Endometrial microvascular endothelial cells (primary cell): Measurements from ENCODE around the gene TBL2. TPM values are rescaled to one million over a fixed set of nuclear protein-coding genes. Genes with fewer than 3 reads are reported as not detected.
"Not testable (repeated sequence)": the region's sequence is repeated elsewhere in the genome, so short reads cannot be mapped to it uniquely, and the experiment has no call there.

ENCODE experiments used
- in situ Hi-C: cut with HindIII; loops from 2 replicates; pipeline ENCODE4 v1.10.0; 2017; ENCODE audit warnings: low sequenced_read_pairs, low pct_unique_long_range_greater_than_20kb; ENCODE audit errors: inconsistent ontology term
- total RNA-seq: library from RNA; depleted of rRNA; stranded (reverse); fragments of >200 nt; gene quantifications from one replicate; pipeline ENCODE4 v1.2.3, GENCODE V29; 2015; ENCODE audit errors: inconsistent ontology term

Gene TBL2
- total RNA-seq, 1 donor from 2014 or later = 77.2 TPM

DNA sequence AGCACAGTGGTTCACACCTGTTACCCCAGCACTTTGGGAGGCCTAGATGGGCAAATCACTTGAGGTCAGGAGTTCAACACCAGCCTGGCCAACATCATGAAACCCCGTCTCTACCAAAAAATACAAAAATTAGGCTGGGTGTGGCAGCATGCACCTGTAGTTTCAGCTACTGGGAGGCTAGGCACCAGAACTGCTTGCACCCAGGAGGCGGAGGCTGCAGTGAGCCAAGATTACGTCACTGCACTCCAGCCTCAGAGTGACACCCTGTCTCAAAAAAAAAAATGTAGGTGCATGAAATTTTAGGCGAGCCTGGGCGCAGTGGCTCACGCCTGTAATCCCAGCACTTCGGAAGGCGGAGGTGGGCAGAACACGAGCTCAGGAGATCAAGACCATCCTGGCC, 30.5 kb downstream of the TBL2 start:
- in situ Hi-C loops = no loop called here

DNA sequence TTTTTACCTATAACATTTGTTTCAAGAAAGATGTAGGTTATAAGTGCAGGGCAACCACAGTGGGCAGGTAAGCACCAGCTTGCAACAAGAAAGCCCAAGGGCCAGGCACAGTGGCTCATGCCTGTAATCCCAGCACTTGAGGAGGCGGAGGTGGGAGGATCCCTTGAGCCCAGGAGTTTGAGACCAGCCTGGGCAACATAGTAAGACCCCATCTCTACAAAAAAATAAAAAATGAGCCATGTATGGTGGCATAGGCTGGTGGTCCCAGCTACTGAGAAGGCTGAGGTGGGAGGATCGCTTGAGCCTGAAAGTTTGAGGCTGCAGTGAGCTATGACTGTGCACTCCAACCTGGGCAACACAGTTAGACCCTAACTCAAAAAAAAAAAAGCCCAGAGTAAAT, 33.7 kb downstream of the TBL2 start:
- in situ Hi-C loops = no loop called here

DNA sequence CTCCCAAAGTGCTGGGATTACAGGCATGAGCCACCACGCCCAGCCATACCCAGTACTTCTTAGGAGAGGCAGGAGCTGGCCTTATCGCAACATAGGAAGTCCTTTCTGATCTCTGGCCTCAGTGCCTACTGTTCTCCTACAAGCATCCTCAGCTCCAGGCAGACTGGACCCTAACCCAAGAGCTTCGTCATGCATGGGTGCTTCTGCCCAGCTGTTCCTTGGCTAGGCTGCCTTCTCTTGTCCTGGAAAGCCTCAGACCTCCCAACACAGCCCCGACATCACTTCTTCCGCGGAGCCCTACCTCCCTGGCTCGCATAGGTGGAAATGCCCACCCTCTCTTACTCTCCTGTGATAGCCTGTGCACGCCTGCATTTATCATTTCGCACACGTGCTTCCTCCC, 36.7 kb downstream of the TBL2 start:
- in situ Hi-C loops = no loop called here

DNA sequence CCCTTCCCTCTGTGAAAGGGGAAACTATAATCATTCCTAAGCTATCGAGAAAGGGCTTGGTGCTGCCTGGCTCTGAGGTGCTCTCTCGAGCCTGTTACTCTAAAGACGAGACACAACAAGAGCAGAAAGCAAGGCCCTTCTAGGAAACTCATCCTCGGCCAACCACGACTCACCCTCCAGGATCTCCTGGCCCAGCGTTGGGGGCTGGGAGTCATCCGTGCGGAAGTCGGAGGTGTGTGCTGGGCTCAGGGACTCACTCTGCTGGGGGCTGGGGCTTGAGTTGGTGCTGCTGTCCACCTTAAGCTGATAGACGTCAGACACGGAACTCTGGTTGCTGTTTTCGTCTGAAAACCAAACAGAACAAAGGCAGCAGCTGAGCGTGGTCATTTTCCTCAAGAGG, 38.7 kb downstream of the TBL2 start:
- in situ Hi-C loops = no loop called here

DNA sequence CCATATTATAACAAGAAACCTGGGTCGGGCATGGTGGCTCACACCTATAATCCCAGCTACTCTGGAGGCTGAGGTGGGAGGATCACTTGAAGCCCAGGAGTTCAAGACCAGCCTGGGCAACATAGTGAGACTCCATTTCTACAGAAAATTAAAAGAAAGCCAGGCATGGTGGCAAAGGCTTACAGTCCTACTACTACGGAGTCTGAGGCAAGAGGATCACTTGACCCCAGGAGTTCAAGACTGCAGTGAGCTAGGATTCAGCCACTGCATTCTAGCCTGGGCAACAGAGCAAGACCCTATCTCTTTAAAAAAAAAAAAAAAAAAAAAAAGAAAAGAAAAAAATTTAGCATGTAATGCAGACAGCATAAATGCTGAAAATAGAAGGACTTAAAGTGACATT, 39.9 kb downstream of the TBL2 start:
- in situ Hi-C loops = not testable (repeated sequence)

DNA sequence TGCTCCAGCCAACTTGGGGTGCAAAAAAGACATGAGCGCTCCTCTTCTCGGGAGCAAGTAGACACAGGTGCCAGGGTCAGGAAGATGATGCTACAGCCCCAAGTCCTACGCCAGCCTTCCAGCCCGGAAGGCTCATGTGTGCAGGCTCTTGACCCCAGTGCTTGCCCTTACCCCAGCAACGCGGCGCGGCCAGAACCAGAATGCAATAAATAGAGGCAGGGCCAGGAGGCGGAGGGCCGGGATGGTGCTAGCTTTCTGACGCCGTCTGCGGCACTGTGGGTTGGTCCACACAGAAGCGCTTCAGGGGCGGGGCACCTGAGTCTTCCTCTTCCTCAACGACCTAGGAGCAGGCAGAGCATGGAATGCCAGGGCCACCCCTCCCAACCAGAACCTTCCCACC, 41.3 kb downstream of the TBL2 start:
- in situ Hi-C loops = no loop called here

DNA sequence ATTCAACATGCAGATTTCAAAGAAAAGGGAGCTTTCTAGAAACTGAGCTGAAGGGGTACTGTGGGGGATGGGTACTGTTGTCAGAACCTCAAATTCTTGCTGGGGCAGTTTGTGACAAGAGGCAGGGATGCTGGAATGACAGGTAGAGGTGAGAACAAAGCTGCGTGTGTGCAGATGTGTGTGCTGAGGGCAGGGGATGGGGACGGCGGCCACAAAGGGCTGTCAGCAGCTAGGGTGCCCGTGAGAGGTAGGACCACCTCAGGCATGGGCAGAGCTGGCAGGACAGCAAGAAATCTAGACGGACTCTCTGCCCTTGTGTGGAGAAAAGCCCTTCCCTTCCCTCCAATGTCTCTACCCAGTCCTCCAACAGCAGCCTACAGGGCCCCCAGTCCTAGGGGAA, 41.9 kb downstream of the TBL2 start:
- in situ Hi-C loops = no loop called here

DNA sequence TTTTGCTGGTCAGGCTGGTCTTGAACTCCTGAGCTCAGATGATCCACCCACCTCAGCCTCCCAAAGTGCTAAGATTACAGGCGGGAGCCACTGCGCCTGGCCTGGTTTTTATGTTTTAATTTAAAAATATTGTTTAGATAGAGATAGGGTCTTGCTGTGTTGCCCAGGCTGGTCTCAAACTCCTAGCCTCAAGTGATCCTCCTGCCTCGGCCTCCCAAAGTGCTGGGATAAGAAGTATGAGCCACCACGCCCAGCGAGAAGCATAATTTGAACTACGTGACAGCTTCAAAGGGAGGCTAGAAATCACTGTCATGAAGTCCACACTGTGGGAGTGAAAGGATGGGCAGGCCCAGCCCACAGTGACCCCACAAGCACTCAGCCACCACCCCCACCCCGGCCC, 42.5 kb downstream of the TBL2 start:
- in situ Hi-C loops = not testable (repeated sequence)

DNA sequence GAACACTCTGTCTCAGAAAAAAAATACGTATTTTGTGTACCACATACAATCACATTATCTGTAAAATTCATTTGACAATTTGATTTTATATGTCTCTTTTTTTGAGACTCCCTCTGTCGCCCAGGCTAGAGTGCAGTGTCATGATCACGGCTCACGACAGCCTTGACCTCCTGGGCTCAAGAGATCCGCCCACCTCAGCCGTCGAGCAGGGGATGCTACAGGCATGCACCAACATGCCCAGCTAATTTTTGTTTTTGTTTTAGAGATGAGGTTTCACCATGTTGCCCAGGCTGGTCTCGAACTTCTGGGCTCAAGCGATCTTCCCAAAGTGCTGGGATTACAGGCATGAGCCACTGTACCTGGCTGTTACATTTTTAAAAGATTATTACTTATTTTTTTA, 44.6 kb downstream of the TBL2 start:
- in situ Hi-C loops = no loop called here

DNA sequence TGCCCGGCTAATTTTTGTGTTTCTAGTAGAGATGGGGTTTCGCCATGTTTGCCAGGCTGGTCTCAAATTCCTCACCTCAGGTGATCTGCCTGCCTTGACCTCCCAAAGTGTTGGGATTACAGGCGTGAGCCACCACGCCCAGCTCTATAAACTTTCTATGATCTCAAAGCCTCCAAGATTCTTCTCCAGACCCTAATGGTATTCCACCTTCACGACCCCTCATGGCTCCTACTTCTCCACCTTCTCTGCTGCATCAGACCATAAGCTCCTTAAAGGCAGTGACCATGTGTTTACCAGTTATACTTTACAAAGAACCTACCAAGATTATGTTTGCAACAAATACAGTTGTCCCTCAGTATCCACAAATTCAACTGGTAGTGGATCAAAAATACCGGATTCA, 46.2 kb downstream of the TBL2 start:
- in situ Hi-C loops = no loop called here

DNA sequence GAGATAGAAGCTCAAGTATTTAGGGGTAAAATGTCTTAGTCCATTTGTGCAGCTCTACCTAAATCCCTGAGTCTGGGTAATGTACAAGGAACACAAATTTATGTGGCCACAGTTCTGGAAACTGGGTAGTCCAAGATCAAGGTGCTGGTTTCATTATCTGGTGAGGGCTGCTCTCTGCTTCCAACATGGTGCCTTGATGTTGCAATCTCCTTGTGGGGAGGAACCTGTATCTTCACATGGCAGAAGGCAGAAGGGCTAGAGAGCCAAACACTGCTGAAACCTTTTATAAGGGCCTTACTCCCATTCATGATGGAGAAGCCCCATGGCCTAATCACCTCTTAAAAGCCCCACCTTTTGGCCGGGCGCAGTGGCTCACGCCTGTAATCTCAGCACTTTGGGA, 47.6 kb downstream of the TBL2 start:
- in situ Hi-C loops = no loop called here

DNA sequence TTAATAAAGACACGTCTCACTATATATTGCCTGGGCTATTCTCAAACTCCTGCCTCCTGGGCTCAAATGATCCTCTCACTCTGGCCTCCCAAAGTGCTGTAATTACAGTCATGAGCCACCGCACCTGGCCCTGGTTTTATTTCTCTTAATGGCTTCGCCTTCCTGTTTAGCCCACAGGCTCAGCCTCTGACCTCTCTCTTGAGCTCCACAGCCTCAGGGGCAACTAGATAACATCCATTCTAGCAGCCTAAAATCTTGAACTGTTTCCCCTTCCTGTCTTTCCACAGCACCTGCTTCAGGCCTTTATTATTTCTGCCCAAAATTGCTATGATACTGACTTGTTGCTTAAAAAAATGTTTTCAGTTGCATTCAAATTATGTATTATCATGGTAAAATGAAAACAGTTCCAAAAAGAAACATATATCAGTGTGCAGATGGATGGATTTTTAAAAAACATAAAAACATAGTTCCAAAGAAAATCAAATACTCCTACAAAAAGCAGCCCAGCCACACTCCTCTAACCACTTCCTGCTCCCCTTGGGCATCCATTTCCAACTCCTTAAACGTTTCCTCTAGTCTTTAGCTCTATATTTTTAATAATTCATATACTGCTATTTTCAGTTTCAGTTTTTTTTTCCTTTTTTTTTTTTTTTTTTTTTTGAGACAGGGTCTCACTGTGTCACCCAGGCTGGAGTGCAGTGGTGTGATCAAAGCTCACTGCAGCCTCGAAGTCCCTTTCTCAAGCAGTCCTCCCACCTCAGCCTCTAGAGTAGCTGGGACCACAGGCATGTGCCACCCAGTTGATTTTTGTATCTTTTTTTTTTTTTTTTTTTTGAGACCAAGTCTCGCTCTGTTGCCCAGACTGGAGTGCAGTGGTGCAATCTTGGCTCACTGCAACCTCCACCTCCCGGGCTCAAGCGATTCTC, 51.2 kb downstream of the TBL2 start:
- in situ Hi-C loops = no loop called here

DNA sequence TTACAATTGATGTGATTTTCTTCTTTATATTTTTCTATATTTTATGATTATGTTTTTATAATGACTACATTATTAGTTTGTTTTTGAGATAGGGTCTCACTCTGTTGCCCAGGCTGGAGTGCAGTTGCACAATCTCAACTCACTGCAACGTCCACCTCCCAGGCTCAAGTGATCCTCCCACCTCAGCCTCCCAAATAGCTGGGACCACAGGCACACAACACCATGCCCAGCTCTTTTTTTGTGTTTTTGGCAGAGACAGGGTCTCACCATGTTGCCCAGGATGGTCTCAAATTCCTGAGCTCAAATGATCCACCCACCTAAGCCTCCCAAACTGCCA, 52.3 kb downstream of the TBL2 start:
- in situ Hi-C loops = not testable (repeated sequence)

DNA sequence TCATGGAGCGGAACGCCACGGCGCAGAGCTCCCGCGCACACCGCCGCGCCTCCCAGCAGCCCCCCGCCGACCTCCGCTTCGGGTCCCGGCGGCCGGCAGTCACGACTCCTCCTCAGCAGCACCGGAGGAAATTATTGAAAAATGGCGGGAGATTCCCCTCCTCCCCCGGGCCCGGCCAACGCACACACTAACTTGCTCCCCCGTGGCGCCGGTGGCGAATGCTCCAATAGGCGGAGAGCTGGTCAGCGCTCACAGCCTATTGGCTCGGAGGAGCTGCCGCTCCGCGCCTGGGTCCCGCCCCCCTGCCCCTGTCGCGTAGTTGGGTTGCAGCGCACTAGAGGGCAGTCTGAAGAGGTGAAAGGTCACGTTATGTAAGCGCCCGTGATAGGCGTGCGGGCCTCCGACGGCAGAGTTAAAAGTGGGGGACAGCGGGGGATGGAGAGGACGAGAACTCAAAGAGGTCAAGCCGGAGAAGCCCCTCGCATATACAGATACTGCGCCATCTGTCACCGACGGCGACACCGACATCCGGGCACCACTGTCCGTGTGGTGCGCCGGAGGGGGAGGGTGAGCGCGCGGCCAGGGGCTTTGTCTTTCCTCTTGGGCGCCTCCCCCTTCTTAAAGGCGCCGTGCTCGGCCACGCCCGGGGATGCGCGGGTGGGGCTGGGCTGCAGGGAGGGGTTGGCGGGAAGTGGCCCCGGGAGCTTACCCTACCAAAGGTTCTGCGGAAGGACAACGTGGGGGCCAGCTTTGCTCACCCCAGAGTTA, 56.1 kb downstream of the TBL2 start, which contains the start of gene BAZ1B:
Gene BAZ1B (minus strand): TSS at position 189 of the 768 bp plus-strand sequence. CDS start 360 bp downstream, outside the sequence.
- in situ Hi-C loops = no loop called here

DNA sequence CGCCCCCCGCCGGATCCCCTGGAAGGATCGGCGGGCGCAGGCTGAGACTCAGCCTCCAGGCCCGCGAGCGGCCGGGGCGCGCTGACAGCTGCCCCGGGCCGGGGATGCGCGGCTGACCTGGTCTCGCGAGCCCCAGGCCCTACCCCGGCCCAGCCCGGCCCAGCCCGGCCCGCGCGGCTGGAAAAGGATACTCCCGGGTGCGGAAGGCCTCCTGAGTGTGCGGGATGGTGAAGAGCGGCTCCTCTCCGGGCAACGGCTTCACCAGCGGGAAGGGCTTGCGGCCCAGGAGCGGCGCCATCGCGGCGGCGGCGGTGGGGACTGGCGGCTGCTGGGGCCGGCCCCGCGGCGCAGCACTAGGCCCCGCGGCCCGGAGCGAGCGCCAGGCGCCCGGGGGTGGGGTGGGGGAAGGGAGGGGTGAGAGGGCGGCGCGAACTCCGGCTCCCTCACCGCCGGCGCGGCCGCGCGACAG, 56.7 kb downstream of the TBL2 start:
- in situ Hi-C loops = no loop called here

DNA sequence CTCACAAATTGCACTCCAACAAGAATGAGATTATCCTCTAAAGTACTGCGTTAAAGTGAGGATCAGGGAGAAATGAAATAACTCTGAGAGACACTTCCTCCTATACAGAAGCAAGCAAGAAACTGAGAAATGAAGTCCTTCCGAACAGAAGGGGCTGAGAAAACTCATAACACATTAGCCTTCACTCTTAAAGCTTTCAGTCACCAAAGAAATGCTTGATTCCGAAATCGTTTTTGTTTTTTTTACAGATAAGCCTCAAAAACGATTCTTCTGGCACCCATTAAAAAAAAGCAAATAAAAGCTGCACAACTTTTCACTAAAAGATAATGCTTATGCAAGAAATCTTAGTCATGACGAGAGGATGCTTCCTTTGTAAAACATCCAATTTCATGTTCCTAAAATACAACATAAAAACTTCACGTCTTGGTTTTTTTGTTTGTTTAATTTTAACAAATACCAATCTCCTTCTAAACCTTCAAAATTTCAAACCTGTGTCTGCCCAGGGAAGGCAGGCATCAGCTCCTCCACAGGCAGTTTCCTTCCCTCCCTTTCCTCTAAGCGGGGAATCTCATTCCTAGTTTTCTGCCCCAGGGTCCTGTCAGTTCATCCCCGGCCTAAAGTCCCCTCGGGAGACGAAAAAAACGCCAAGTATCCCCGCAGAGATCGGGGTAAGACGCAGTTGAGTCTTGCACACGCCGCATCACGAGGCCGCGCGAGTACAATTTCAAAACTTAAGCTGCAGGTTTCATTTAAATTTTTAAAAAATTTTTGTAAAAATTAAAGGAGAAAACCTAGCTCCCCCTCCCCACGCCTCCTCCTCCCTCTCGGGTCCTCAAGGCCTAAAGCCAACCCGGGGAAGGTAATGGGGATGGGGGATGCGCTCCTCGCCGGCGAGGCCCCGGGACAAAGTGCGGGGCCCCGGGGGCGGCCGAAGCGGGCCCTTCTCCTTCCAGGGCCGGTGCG, 57.4 kb downstream of the TBL2 start:
- in situ Hi-C loops = no loop called here

DNA sequence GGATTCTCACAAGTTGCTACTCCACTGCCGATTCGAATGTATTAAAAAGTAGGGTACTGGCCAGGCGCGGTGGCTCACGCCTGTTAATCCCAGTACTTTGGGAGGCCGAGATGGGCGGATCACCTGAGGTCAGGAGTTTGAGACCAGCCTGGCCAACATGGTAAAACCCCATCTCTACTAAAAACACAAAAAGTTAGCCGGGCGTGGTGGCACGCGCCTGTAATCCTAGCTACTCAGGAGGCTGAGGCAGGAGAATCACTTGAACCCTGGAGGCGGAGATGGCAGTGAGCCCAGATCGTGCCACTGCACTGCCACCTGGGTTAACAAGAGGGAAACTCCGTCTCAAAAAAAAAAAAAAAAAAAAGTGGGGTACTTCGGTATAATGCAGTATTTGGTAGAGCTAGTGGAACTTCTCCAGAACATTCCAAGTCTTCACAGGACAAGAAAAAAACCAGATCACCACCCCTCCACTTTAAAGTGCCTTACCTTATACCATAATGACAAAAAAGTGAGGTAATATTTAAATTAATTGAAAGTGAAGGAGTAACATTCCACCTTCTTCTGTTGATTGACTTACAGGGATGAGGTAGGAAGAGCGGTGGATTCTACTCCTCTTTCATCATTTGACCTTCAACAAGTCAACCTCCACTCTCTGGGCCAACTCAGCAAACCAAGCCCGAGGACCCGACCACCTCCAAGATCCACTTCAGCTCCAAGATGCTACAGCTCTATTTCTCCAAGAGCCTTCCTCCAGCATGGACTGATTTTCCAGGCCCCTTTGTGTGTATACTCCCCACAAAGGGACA, 58.3 kb downstream of the TBL2 start:
- in situ Hi-C loops = no loop called here

DNA sequence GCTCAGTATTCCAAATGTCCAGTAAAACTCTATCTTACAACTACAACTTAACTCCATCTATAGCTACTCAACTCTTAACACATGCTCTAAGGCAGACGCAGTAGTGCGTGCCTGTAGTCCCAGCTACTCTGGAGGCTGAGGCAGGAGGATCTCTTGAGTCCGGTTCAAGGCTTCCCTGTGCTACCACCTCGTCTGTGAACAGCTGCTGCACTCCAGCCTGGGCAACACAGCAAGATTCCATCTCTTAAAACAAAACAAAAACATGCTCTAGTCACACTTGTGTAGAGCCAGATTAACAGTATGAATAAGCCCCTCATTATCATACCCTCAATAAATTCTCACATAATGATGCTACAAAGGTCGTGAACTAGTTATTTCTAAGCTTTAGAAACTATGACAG, 59.9 kb downstream of the TBL2 start:
- in situ Hi-C loops = no loop called here
